ENCODE data around the gene VMP1. TPM values are rescaled to one million over a fixed set of nuclear protein-coding genes. Genes with fewer than 3 reads are reported as not detected.
A peak's percentile ranks its signal among the peaks of the same experiment; 100 is the strongest.
"Not testable (repeated sequence)": the region's sequence is repeated elsewhere in the genome, so short reads cannot be mapped to it uniquely, and the experiment has no call there.

VMP1 gene
- total RNA-seq, 1 donor from 2014 or later, result 479 TPM

DNA sequence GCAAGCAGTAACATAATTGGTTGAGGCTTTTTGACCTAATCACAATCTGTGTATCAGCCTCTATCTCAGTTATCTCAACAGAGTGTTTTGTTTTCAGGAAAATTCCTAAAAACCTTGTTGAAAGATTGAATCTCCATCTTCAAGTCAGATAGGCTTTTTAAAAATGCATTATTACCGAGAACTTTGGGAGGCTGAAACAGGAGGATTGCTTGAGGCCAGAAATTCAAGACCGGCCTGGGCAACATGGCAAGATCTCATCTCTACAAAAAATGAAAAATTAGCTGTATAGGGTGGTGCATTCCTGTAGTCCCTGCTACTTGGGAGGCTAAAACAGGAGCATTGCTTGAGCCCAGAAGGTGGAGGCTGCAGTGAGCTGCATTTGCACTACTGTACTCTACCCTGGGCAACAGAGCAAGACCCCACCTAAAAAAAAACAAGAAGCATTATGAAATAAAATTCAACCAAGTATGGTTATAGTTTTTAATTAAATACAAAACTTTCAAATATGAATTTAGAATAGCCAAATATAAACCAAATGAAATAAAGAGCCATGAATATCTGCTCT is 68.4 kb downstream of the VMP1 start:
- Mint-ChIP-seq H3K36me3 (ENCODE audit: low read depth) (peaks cover 70% of the 10 kb centered on the region), H3K27ac (no peak overlapping the region), H3K4me1 (ENCODE audit: low read depth) (peaks cover 31% of the 10 kb centered on the region), H3K9me3 (peaks cover 14% of the 10 kb centered on the region), H3K4me3 (ENCODE audit: low read depth) (no peak overlapping the region), H3K27me3 (ENCODE audit: low read depth) (no peaks in the 10 kb centered on the region)
- DNase-seq (ENCODE audit: low spot score), result no peak
- intact Hi-C loops (cut with micrococcal nuclease), result no loop called here

DNA sequence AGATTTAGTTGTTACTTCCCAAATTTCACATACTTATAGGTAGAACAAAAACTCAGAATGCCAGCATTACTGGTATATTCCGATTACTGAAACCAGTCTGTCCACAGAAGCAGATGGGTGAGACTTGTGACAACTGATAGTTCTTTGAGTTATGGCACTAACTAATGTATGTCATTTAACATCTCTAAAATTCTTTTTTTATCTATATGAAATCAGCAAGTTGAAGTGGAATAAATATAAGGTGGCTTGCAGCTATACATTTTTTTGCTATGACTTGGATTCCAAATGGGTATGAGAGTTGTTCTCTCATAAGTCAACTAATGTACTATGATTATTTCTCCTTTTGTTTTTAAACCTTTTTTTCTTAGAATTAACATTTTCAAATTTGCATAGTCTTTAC is 69.1 kb downstream of the VMP1 start:
- peak overlapping the region; percentile 64 for H3K27ac Mint-ChIP-seq
- no peak overlapping the region for H3K4me3 Mint-ChIP-seq (ENCODE audit: low read depth)
- H3K27me3 Mint-ChIP-seq (ENCODE audit: low read depth), result no peaks in the 10 kb centered on the region
- H3K4me1 Mint-ChIP-seq (ENCODE audit: low read depth), result peaks cover 32% of the 10 kb centered on the region
- no peak for DNase-seq (ENCODE audit: low spot score)
- peaks cover 14% of the 10 kb centered on the region for H3K9me3 Mint-ChIP-seq
- H3K36me3 Mint-ChIP-seq (ENCODE audit: low read depth), result peaks cover 68% of the 10 kb centered on the region
- intact Hi-C loops (cut with micrococcal nuclease), result no loop called here

DNA sequence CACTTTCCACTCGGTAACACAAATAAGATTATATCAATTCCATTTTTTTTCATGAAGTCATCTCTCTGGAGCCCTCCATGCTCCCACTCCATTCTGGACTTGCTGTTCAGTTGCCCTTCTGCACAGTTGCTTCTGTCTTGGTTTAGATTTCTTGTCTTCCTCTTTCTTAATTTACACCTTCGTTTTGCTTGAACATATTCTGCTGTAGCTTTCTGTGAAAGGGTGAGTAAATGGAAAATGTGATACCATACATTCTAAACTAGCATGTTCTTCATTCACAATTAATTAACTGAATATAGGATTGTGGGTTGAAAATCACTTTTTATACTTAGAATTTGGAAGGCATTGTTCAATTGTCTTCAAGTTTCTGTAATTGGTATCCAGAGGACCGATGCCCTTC is 69.6 kb downstream of the VMP1 start:
- H3K27me3 Mint-ChIP-seq (ENCODE audit: low read depth), result no peaks in the 10 kb centered on the region
- DNase-seq (ENCODE audit: low spot score), result no peak
- no peak overlapping the region for H3K4me3 Mint-ChIP-seq (ENCODE audit: low read depth)
- peak overlapping the region; percentile 64 for H3K27ac Mint-ChIP-seq
- peaks cover 64% of the 10 kb centered on the region for H3K36me3 Mint-ChIP-seq (ENCODE audit: low read depth)
- peaks cover 32% of the 10 kb centered on the region for H3K4me1 Mint-ChIP-seq (ENCODE audit: low read depth)
- H3K9me3 Mint-ChIP-seq, result peaks cover 14% of the 10 kb centered on the region
- intact Hi-C loops (cut with micrococcal nuclease), result no loop called here

DNA sequence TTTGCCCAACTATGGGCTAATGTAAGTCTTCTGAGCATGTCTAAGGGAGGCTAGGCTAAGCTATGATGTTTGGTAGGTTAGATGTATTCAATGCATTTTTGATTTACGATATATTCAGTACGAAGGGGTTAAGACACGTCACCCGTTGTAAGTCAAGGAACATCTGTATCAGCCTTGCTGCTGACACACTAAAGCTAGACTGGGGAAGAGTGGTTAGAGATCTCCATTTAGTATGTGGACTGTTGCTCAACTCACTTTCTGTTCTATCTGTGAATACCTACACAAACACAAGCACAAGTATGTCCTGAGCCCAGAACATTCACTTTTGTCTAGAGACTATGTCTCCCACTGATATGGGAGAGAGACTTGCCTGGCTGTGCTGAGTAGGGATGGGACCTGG is 71.5 kb downstream of the VMP1 start:
- no peak for DNase-seq (ENCODE audit: low spot score)
- H3K4me3 Mint-ChIP-seq (ENCODE audit: low read depth), result peak overlapping the region; percentile 4
- peaks cover 47% of the 10 kb centered on the region for H3K4me1 Mint-ChIP-seq (ENCODE audit: low read depth)
- peaks cover 69% of the 10 kb centered on the region for H3K36me3 Mint-ChIP-seq (ENCODE audit: low read depth)
- no peaks in the 10 kb centered on the region for H3K27me3 Mint-ChIP-seq (ENCODE audit: low read depth)
- H3K9me3 Mint-ChIP-seq, result peaks cover 14% of the 10 kb centered on the region
- intact Hi-C loops (cut with micrococcal nuclease), result loop anchor here (1.0 kb wide), 1 partner anchor 8 kb away; no protein-coding TSS in a partner anchor
- H3K27ac Mint-ChIP-seq, result peak overlapping the region; percentile 87

DNA sequence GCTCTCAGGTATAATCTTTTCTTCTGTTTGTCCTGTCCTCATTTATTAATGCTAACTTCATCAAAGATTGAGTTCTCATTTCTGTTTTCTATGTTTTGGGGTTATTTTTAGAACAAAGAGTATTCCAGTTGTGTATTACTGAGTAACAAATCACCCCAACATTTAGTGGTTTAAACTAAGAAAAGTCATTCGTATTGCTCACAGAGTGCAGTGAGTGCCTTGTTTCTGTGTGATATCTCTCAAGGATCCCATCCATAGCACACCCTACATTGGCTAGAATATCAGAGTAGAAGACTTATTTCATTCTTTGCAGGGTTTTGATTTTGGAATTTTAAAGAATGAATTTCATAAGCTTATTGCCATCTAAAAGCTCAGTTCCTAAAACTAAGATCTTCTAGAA is 72.1 kb downstream of the VMP1 start:
- intact Hi-C loops (cut with micrococcal nuclease), result loop anchor here (1.0 kb wide), 1 partner anchor 8 kb away; no protein-coding TSS in a partner anchor
- peaks cover 52% of the 10 kb centered on the region for H3K4me1 Mint-ChIP-seq (ENCODE audit: low read depth)
- H3K27me3 Mint-ChIP-seq (ENCODE audit: low read depth), result no peaks in the 10 kb centered on the region
- H3K36me3 Mint-ChIP-seq (ENCODE audit: low read depth), result peaks cover 72% of the 10 kb centered on the region
- peak overlapping the region; percentile 46 for H3K4me3 Mint-ChIP-seq (ENCODE audit: low read depth)
- peak overlapping the region; percentile 87 for H3K27ac Mint-ChIP-seq
- peaks cover 14% of the 10 kb centered on the region for H3K9me3 Mint-ChIP-seq
- no peak for DNase-seq (ENCODE audit: low spot score)

DNA sequence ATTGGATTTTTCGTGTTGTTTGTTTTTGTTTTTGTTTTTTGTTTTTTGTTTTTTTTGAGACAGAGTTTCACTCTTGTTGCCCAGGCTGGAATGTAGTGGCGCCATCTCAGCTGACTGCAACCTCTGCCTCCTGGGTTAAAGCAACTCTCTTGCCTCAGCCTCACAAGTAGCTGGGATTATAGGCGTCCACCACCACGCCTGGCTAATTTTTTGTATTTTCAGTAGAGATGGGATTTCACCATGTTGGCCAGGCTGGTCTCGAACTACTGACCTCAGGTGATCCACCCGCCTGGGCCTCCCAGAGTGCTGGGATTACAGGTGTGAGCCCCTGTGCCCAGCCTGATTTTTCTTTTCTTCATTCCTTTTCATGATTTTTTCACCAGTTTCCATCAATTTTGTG is 73.1 kb downstream of the VMP1 start:
- H3K4me3 Mint-ChIP-seq (ENCODE audit: low read depth); H3K27me3 Mint-ChIP-seq (ENCODE audit: low read depth); DNase-seq (ENCODE audit: low spot score): not testable (repeated sequence)
- Mint-ChIP-seq H3K27ac (peak overlapping the region; percentile 87), H3K4me1 (ENCODE audit: low read depth) (peaks cover 58% of the 10 kb centered on the region), H3K9me3 (peaks cover 14% of the 10 kb centered on the region), H3K36me3 (ENCODE audit: low read depth) (peaks cover 68% of the 10 kb centered on the region)
- intact Hi-C loops (cut with micrococcal nuclease), result loop anchor here (10.0 kb wide), 1 partner anchor 1446 kb away; no protein-coding TSS in a partner anchor

DNA sequence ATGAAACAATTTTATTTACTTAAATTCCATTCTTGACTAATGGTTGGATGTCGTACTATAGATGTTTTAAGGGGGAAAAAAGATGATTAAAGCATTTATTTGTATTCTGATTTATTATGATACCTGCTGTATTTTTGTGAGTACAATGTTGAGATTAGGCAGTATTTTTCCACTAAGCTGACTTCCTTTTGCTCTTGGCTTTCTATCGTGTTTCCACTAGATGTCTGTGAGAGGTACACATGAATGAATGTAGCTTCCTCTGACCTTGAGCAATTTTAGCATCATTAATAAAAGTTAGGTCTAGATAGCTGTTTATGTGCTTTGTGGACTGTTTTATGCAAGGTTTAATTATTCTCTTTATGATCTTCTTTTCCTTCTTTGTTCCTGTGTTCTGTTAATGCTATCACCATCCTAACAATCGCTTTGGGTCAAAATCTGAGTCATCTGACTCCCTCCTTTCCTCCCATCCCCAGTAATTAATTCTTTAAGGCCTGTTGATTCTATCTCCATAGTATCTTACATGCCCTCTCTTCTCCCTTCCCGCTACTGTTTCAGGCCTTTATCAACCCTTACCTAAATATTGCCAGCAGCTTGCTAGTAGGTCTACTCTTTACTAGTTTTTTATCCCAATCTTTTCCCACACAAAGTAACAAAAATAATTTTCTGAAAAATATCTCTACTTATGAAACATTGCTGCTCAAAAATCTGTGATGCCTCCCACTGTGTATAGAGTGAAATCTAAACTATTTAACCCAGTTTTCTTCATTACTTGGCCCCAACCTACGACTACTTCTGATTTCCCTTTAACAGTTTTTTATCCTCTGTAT is 76.0 kb downstream of the VMP1 start:
- H3K27me3 Mint-ChIP-seq (ENCODE audit: low read depth), result no peaks in the 10 kb centered on the region
- H3K4me1 Mint-ChIP-seq (ENCODE audit: low read depth), result peaks cover 67% of the 10 kb centered on the region
- H3K27ac Mint-ChIP-seq, result peak overlapping the region; percentile 99
- no peaks in the 10 kb centered on the region for H3K9me3 Mint-ChIP-seq
- H3K36me3 Mint-ChIP-seq (ENCODE audit: low read depth), result peaks cover 49% of the 10 kb centered on the region
- H3K4me3 Mint-ChIP-seq (ENCODE audit: low read depth), result peak overlapping the region; percentile 79
- intact Hi-C loops (cut with micrococcal nuclease), result loop anchor here (10.0 kb wide), 1 partner anchor 1449 kb away; no protein-coding TSS in a partner anchor
- DNase-seq (ENCODE audit: low spot score), result no peak

DNA sequence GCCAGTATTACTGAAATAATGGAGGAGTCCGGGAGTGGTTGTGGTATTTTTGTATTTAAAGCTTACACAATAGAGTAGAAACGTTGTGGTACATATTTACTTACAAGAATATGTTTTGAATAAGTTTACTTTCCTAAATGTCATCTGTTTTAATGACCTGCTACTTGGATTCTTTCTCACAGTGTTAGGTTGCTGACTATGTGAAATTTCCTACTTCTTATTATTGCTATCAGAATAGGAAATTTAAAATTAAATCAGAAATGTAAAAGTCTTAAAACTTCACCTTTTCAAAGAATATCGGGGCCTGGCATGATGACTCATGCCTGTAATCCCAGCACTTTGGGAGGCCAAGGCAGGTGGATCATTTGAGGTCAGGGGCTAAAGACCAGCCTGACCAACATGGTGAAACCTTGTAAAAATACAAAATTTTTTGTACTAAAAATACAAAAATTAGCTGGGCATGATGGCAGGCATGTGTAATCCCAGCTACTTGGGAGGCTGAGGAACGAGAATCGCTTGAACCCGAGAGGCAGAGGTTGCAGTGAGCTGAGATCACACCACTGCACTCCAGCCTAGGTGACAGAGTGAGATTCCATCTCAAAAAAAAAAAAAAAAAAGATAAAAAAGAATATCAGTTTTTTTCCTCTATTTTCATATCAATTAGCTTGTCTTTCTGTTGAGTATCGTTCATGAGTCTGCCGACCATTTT is 77.8 kb downstream of the VMP1 start:
- H3K36me3 Mint-ChIP-seq (ENCODE audit: low read depth), result peaks cover 46% of the 10 kb centered on the region
- DNase-seq (ENCODE audit: low spot score), result no peak
- no peaks in the 10 kb centered on the region for H3K27me3 Mint-ChIP-seq (ENCODE audit: low read depth)
- peaks cover 57% of the 10 kb centered on the region for H3K4me1 Mint-ChIP-seq (ENCODE audit: low read depth)
- H3K4me3 Mint-ChIP-seq (ENCODE audit: low read depth), result peak overlapping the region; percentile 60
- H3K27ac Mint-ChIP-seq, result peak overlapping the region; percentile 99
- no peaks in the 10 kb centered on the region for H3K9me3 Mint-ChIP-seq
- intact Hi-C loops (cut with micrococcal nuclease), result loop anchor here (5.0 to 10.0 kb wide), 3 partner anchors 78 to 1450 kb away; partner anchors contain the start of genes PTRH2 and VMP1

DNA sequence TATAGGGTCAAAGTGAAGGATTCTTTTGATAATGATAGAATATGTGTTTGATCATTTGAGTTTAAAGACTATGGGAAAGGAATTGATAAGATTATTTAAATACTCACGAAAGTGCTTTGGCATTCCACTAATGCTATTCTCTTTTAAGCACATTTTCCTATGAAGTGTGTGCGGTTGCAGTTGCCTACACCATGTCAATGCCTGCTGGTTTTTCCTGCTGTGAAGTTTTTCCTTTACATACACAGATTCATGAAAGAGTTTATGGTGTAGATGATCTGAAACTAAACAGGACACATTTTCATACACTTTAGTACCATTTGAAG is 78.7 kb downstream of the VMP1 start:
- H3K9me3 Mint-ChIP-seq, result no peaks in the 10 kb centered on the region
- peak overlapping the region; percentile 64 for H3K4me3 Mint-ChIP-seq (ENCODE audit: low read depth)
- no peak for DNase-seq (ENCODE audit: low spot score)
- peaks cover 45% of the 10 kb centered on the region for H3K36me3 Mint-ChIP-seq (ENCODE audit: low read depth)
- intact Hi-C loops (cut with micrococcal nuclease), result loop anchor here (1.0 to 10.0 kb wide), 9 partner anchors 24 to 1451 kb away; partner anchors contain the start of genes PTRH2 and VMP1
- peaks cover 56% of the 10 kb centered on the region for H3K4me1 Mint-ChIP-seq (ENCODE audit: low read depth)
- H3K27ac Mint-ChIP-seq, result peak overlapping the region; percentile 99
- H3K27me3 Mint-ChIP-seq (ENCODE audit: low read depth), result no peaks in the 10 kb centered on the region

DNA sequence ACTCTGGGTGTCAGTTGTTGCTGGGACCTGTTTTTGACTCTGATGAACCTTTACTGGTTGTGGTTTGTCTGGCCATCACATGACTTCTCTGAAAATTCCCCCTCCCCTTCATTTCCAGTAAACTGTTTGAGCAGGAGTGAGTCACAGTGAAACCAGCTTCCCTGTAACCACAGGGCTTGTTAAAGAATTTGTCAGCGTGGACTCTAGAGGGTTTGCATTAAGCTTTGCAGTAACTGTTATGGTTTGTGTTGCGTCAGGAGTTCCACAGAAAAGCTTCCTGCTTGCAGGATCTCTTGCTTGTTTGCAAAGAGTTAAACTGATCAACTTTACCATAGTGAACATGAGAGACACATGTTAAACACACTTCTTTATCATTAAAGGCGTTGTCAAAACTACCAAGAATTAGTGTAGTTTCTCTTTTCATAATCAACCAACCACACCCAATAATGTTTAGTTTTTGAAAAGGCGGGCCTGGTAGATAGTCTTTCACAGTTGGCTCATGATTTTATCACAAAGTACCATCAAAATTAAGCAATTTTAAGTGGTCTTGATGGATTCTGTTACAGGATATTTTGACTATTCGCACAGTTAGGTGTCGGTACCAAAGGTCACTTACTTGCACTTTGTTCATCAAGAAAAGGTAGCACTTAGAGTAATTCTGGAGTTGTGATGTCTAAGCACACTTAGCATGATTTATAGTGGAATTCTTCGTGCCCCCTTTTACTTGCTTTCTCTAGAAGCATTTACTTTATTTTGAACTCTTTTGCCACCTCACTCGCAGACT is 79.3 kb downstream of the VMP1 start:
- H3K36me3 Mint-ChIP-seq (ENCODE audit: low read depth), result peaks cover 47% of the 10 kb centered on the region
- no peaks in the 10 kb centered on the region for H3K9me3 Mint-ChIP-seq
- peak overlapping the region; percentile 64 for H3K4me3 Mint-ChIP-seq (ENCODE audit: low read depth)
- no peaks in the 10 kb centered on the region for H3K27me3 Mint-ChIP-seq (ENCODE audit: low read depth)
- peak; percentile 85 for DNase-seq (ENCODE audit: low spot score)
- peak overlapping the region; percentile 99 for H3K27ac Mint-ChIP-seq
- H3K4me1 Mint-ChIP-seq (ENCODE audit: low read depth), result peaks cover 58% of the 10 kb centered on the region
- intact Hi-C loops (cut with micrococcal nuclease), result loop anchor here (1.0 to 10.0 kb wide), 9 partner anchors 24 to 1452 kb away; partner anchors contain the start of genes PTRH2 and VMP1

DNA sequence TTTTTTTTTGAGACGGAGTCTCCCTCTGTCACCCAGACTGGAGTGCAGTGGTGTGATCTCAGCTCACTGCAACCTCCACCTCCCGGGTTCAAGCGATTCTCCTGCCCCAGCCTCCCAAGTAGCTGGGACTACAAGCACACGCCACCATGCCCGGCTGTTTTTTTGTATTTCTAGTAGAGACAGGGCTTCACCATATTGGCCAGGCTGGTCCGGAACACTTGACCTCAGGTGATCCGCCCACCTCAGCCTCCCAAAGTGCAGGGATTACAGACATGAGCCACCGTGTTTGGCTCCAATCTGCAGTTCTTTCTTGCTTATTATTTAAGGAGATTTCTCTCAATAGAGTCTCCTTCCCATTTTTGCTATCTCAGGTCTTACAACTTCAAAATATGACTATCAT is 82.4 kb downstream of the VMP1 start:
- peaks cover 44% of the 10 kb centered on the region for H3K4me1 Mint-ChIP-seq (ENCODE audit: low read depth)
- intact Hi-C loops (cut with micrococcal nuclease), result loop anchor here (5.0 to 10.0 kb wide), 3 partner anchors 83 to 1455 kb away; partner anchors contain the start of genes PTRH2 and VMP1
- H3K4me3 Mint-ChIP-seq (ENCODE audit: low read depth), result not testable (repeated sequence)

DNA sequence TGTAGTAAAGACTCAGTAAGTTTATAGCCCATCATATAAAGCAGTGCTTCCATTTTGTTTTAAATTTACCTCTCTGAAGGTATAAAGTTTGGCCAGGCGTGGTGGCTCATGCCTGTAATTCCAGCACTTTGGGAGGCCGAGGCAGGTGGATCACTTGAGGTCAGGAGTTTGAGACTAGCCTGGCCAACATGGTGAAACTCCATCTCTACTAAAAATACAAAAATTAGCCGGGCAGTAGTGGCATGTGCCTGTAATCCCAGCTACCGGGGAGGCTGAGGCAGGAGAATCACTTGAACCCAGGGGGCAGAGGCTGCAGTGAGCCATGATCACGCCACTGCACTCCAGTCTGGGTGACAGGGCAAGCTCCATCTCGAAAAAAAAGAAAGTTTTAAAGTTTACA is 83.0 kb downstream of the VMP1 start:
- H3K4me3 Mint-ChIP-seq (ENCODE audit: low read depth); intact Hi-C loops (cut with micrococcal nuclease); H3K27me3 Mint-ChIP-seq (ENCODE audit: low read depth); DNase-seq (ENCODE audit: low spot score); H3K9me3 Mint-ChIP-seq: not testable (repeated sequence)
- Mint-ChIP-seq H3K36me3 (ENCODE audit: low read depth) (peaks cover 47% of the 10 kb centered on the region), H3K27ac (peak overlapping the region; percentile 92), H3K4me1 (ENCODE audit: low read depth) (peaks cover 41% of the 10 kb centered on the region)

More for the DNA sequence above, 82.4 kb downstream of the VMP1 start:
- H3K9me3 Mint-ChIP-seq; H3K27me3 Mint-ChIP-seq (ENCODE audit: low read depth); DNase-seq (ENCODE audit: low spot score): not testable (repeated sequence)
- Mint-ChIP-seq H3K27ac (peak overlapping the region; percentile 92), H3K36me3 (ENCODE audit: low read depth) (peaks cover 41% of the 10 kb centered on the region)
